NB4 (cell line): ENCODE data around the gene AGFG2.

ENCODE experiments used
- DNase-seq: peaks from one replicate; pipeline ENCODE4 v3.0.0; 2010; ENCODE audit warnings: low read depth
- H3K4me3 ChIP-seq: one replicate; pipeline ENCODE4 v1.5.1; 2011; ENCODE audit warnings: mild to moderate bottlenecking, low read depth, low read length, moderate library complexity
- CTCF ChIP-seq: IDR thresholded peaks from one replicate; pipeline ENCODE4 v1.5.1; 2012; ENCODE audit warnings: low read depth, low read length
- MAX ChIP-seq: IDR thresholded peaks from 2 replicates; pipeline ENCODE4 v1.6.1; 2011; ENCODE audit warnings: low read depth, low read length
- MYC ChIP-seq: IDR thresholded peaks from 2 replicates; pipeline ENCODE4 v1.6.1; 2011; ENCODE audit warnings: low read depth, low read length
- POLR2A ChIP-seq: IDR thresholded peaks from 2 replicates; pipeline ENCODE4 v1.6.1; 2011; ENCODE audit warnings: mild to moderate bottlenecking; ENCODE audit not compliant: insufficient read length; ENCODE audit errors: extremely low read depth

The AGFG2 gene

DNA sequence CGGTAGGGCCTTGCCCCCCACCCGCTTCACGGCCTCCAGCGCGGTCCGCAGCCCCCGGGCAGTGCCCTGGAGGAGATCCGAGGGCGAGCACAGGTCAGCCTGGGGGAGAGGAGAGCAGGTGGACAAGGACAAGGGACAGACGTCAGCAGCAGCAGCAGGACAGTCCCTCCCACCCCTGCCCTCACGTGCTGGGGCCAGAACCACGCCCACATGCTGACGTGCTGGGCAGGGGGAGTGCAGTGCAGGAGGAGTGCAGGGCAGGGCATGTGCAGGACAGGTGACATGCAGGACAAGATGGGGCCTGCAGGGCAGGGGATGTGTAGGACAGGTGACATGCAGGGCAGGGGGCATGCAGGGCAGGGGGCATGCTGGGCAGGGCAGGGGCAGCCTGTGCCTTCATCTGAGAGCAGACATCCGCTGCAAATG lies 36.2 kb downstream of the AGFG2 start:
- H3K4me3 ChIP-seq: no peak overlapping the region
- TF ChIP-seq CTCF (no peak), MYC (no peak), MAX (no peak), POLR2A (no peak)
- no peak for DNase-seq

- no peak overlapping the region for H3K4me3 ChIP-seq
- TF ChIP-seq POLR2A (no peak), CTCF (no peak), MYC (no peak), MAX (no peak)
- DNase-seq: no peak
Observed at GRCh38 chr7:100575746-100576383, 36.9 kb downstream of the AGFG2 start.

DNA sequence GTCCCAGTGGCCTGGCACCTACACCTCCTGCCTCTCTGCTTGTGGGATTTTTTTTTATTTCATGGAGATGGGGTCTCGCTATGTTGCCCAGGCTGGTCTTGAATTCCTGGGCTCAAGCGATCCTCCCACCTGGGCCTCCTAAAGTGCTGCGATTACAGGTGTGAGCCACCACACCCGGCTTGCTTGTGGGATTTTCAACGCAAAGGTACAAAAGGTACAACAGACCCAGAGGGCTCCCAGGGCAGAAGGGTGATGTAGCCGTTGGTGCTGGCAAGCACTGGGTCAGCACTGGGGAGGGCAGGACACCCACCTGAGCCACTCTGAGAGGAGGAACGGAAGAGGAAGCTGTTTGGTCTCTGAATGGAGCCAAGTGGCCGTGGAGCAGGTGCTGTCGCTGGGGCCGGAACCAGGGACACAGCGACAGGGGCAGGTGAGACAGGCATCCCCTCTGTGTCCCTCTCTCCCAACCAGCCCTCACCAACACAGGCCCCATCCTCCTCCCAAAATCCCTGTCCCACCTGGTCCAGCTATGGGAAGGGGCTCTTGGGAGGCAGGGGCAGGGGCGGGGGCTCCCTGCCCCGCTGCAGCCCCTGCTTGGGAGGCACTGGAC lies 37.5 kb downstream of the AGFG2 start:
- TF ChIP-seq POLR2A: no peak
- TF ChIP-seq CTCF: no peak
- no peak for TF ChIP-seq MAX
- TF ChIP-seq MYC: no peak
- H3K4me3 ChIP-seq: no peak overlapping the region
- no peak for DNase-seq

- H3K4me3 ChIP-seq: no peak overlapping the region
- TF ChIP-seq MYC (no peak), CTCF (no peak), MAX (no peak), POLR2A (no peak)
- DNase-seq: no peak
Observed at GRCh38 chr7:100577103-100577502, 38.1 kb downstream of the AGFG2 start.

GRCh38 chr7:100577507-100577906 lies 38.5 kb downstream of the AGFG2 start:
- DNase-seq: no peak
- H3K4me3 ChIP-seq: no peak overlapping the region
- TF ChIP-seq CTCF (no peak), MAX (no peak), POLR2A (no peak), MYC (no peak)
